HEK293 (cell line): Measurements from ENCODE around the gene SCGB3A2.

Experiments
- CTCF ChIA-PET: fragments of 350-600 bp; formaldehyde crosslinking; extraction: SDS; loops from one replicate; lab custom pipeline; 2021; ENCODE audit warnings: antibody characterized with exemption; lab: Yijun Ruan, JAX
- POLR2A ChIA-PET: fragments of 300-600 bp; formaldehyde crosslinking; extraction: SDS; loops from one replicate; lab custom pipeline; 2020; ENCODE audit warnings: antibody characterized with exemption, inconsistent platforms; lab: Yijun Ruan, JAX
- H3K27ac ChIP-seq: fragments of 200-500 bp; sonication (Bioruptor generic); 2 replicates; pipeline ENCODE4 v1.5.1; 2014; ENCODE audit warnings: low read depth, low read length, control low read depth, inconsistent platforms; ENCODE audit errors: extremely low read depth
- H3K36me3 ChIP-seq, 2 experiments: fragments of 200-500 bp in 1 of 2; sonication (Bioruptor generic) in 1 of 2; 1 replicate in 1 of 2; 2 replicates in 1 of 2; pipeline ENCODE4 v1.5.1; 2014 to 2017; ENCODE audit warnings: inconsistent platforms in 2 of 2, low read length in 2 of 2; ENCODE audit not compliant: control insufficient read depth in 2 of 2, insufficient read depth in 1 of 2
- H3K4me1 ChIP-seq: fragments of 200-500 bp; sonication (Bioruptor generic); 2 replicates; pipeline ENCODE4 v1.5.1; 2014; ENCODE audit warnings: mild to moderate bottlenecking, low read length, inconsistent platforms; ENCODE audit not compliant: control insufficient read depth, insufficient read depth
- H3K4me3 ChIP-seq: 2 replicates; pipeline ENCODE4 v1.5.1; 2011; ENCODE audit warnings: low read depth, mild to moderate bottlenecking, control low read depth, low read length, moderate library complexity
- H3K9me3 ChIP-seq: fragments of 200-500 bp; sonication (Bioruptor generic); 2 replicates; pipeline ENCODE4 v1.5.1; 2014; ENCODE audit warnings: low read depth, low read length, inconsistent platforms; ENCODE audit not compliant: control insufficient read depth, insufficient read depth
- HIC1 ChIP-seq: fragments of 450-650 bp; formaldehyde crosslinking; IDR thresholded peaks from 2 replicates; pipeline ENCODE4 v1.5.1; 2016; ENCODE audit warnings: missing biosample characterization, missing genetic modification characterization
- HOXC10 ChIP-seq: sonication (generic); formaldehyde crosslinking; IDR thresholded peaks from 2 replicates; pipeline ENCODE4 v1.8.1; 2023; ENCODE audit warnings: mild to moderate bottlenecking, missing genetic modification reagents
- OSR2 ChIP-seq: fragments of 450-650 bp; formaldehyde crosslinking; IDR thresholded peaks from 2 replicates; pipeline ENCODE4 v1.5.1; 2016; ENCODE audit warnings: missing biosample characterization, missing genetic modification characterization
- ZBTB7A ChIP-seq: fragments of 450-650 bp; formaldehyde crosslinking; IDR thresholded peaks from 2 replicates; pipeline ENCODE4 v1.5.1; 2016; ENCODE audit warnings: low read depth, missing biosample characterization, missing genetic modification characterization
- ZFP37 ChIP-seq: fragments of 450-650 bp; formaldehyde crosslinking; IDR thresholded peaks from 2 replicates; pipeline ENCODE4 v1.5.1; 2016; ENCODE audit warnings: missing biosample characterization, missing genetic modification characterization
- ZNF157 ChIP-seq: fragments of 450-650 bp; formaldehyde crosslinking; IDR thresholded peaks from 2 replicates; pipeline ENCODE4 v1.5.1; 2016; ENCODE audit warnings: missing biosample characterization, missing genetic modification characterization
- ZNF214 ChIP-seq: fragments of 450-650 bp; formaldehyde crosslinking; IDR thresholded peaks from 2 replicates; pipeline ENCODE4 v1.5.1; 2017; ENCODE audit warnings: missing biosample characterization, mild to moderate bottlenecking, missing genetic modification characterization, borderline replicate concordance
- ZNF239 ChIP-seq: fragments of 450-650 bp; formaldehyde crosslinking; IDR thresholded peaks from 2 replicates; pipeline ENCODE4 v1.5.1; 2016; ENCODE audit warnings: missing biosample characterization, missing genetic modification characterization
- ZNF248 ChIP-seq: fragments of 450-650 bp; formaldehyde crosslinking; IDR thresholded peaks from 2 replicates; pipeline ENCODE4 v1.5.1; 2017; ENCODE audit warnings: missing biosample characterization, missing genetic modification characterization
- ZNF292 ChIP-seq: fragments of 450-650 bp; formaldehyde crosslinking; IDR thresholded peaks from 2 replicates; pipeline ENCODE4 v1.5.1; 2016; ENCODE audit warnings: low read depth, missing biosample characterization, missing genetic modification characterization, borderline replicate concordance
- ZNF362 ChIP-seq: fragments of 450-650 bp; formaldehyde crosslinking; IDR thresholded peaks from 2 replicates; pipeline ENCODE4 v1.5.1; 2016; ENCODE audit warnings: missing biosample characterization, missing genetic modification characterization
- ZNF433 ChIP-seq: fragments of 450-650 bp; formaldehyde crosslinking; IDR thresholded peaks from 2 replicates; pipeline ENCODE4 v1.5.1; 2016; ENCODE audit warnings: missing biosample characterization, missing genetic modification characterization, low read depth
- ZNF521 ChIP-seq: fragments of 450-650 bp; formaldehyde crosslinking; IDR thresholded peaks from 2 replicates; pipeline ENCODE4 v1.5.1; 2017; ENCODE audit warnings: missing biosample characterization, mild to moderate bottlenecking, missing genetic modification characterization
- ZNF561 ChIP-seq: fragments of 450-650 bp; IDR thresholded peaks from 2 replicates; pipeline ENCODE4 v1.5.1; 2018; ENCODE audit warnings: missing biosample characterization, missing genetic modification characterization, borderline replicate concordance
- ZNF571 ChIP-seq: fragments of 450-650 bp; formaldehyde crosslinking; IDR thresholded peaks from 2 replicates; pipeline ENCODE4 v1.5.0; 2017; ENCODE audit warnings: missing biosample characterization, missing genetic modification characterization
- ZNF596 ChIP-seq: fragments of 450-650 bp; IDR thresholded peaks from 2 replicates; pipeline ENCODE4 v1.5.0; 2018; ENCODE audit warnings: missing biosample characterization, mild to moderate bottlenecking, missing genetic modification characterization, moderate library complexity
- ZNF623 ChIP-seq: fragments of 450-650 bp; formaldehyde crosslinking; IDR thresholded peaks from 2 replicates; pipeline ENCODE4 v1.5.1; 2016; ENCODE audit warnings: missing biosample characterization, missing genetic modification characterization
- ZNF624 ChIP-seq: fragments of 450-650 bp; formaldehyde crosslinking; IDR thresholded peaks from 2 replicates; pipeline ENCODE4 v1.5.1; 2017; ENCODE audit warnings: missing biosample characterization, missing genetic modification characterization
- ZNF704 ChIP-seq: fragments of 450-650 bp; formaldehyde crosslinking; IDR thresholded peaks from 2 replicates; pipeline ENCODE4 v1.5.1; 2016; ENCODE audit warnings: missing biosample characterization, missing genetic modification characterization
- TF ChIP-seq, protein P1 (sequence below): sonication (generic); formaldehyde crosslinking; IDR thresholded peaks from 2 replicates; pipeline ENCODE4 v1.8.1; 2022; ENCODE audit warnings: mild to moderate bottlenecking, moderate library complexity, missing genetic modification reagents
- TF ChIP-seq, protein P2 (sequence below): fragments of 450-650 bp; formaldehyde crosslinking; IDR thresholded peaks from 2 replicates; pipeline ENCODE4 v1.5.1; 2016; ENCODE audit warnings: missing biosample characterization, missing genetic modification characterization
- TF ChIP-seq, protein P3 (sequence below): fragments of 450-650 bp; formaldehyde crosslinking; IDR thresholded peaks from 2 replicates; pipeline ENCODE4 v1.5.1; 2016; ENCODE audit warnings: missing biosample characterization, missing genetic modification characterization

SCGB3A2 gene

GRCh38 chr5:147925020-147925419 lies 46.5 kb downstream of the SCGB3A2 start:
- Histone ChIP-seq H3K4me3 (no peak overlapping the region), H3K36me3 (no peaks in the 10 kb centered on the region), H3K4me1 (no peaks in the 10 kb centered on the region), H3K27ac (no peak overlapping the region), H3K9me3 (no peaks in the 10 kb centered on the region)
- CTCF ChIA-PET: interaction anchor here (1.1 to 2.1 kb wide), 3 partner anchors 8 to 68 kb away, joined by 5 to 13 read pairs (median 7); no protein-coding TSS in a partner anchor
- POLR2A ChIA-PET: no interaction called here
- no peak for TF ChIP-seq ZNF596 (tag by site-specific recombination)
- no peak for TF ChIP-seq ZNF561 (tag by site-specific recombination)
- no peak for TF ChIP-seq ZNF157 (tag by site-specific recombination)
- TF ChIP-seq OSR2 (tag by site-specific recombination): no peak
- TF ChIP-seq ZNF521 (tag by site-specific recombination): no peak
- no peak for TF ChIP-seq ZNF704 (tag by site-specific recombination)
- TF ChIP-seq ZNF292 (tag by site-specific recombination): no peak
- TF ChIP-seq ZNF214 (tag by site-specific recombination): no peak
- TF ChIP-seq ZNF624 (tag by site-specific recombination): no peak
- TF ChIP-seq, protein P1, sequence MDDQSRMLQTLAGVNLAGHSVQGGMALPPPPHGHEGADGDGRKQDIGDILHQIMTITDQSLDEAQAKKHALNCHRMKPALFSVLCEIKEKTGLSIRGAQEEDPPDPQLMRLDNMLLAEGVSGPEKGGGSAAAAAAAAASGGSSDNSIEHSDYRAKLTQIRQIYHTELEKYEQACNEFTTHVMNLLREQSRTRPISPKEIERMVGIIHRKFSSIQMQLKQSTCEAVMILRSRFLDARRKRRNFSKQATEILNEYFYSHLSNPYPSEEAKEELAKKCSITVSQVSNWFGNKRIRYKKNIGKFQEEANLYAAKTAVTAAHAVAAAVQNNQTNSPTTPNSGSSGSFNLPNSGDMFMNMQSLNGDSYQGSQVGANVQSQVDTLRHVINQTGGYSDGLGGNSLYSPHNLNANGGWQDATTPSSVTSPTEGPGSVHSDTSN: no peak
- no peak for TF ChIP-seq ZNF433 (tag by site-specific recombination)
- TF ChIP-seq ZNF623 (tag by site-specific recombination): no peak
- TF ChIP-seq HOXC10 (CRISPR knock-in tag): no peak
- no peak for TF ChIP-seq ZNF571
- no peak for TF ChIP-seq ZNF239 (tag by site-specific recombination)
- TF ChIP-seq ZNF248 (tag by site-specific recombination): no peak
- TF ChIP-seq ZFP37 (tag by site-specific recombination): no peak
- TF ChIP-seq ZNF362: no peak
- TF ChIP-seq, protein P2, sequence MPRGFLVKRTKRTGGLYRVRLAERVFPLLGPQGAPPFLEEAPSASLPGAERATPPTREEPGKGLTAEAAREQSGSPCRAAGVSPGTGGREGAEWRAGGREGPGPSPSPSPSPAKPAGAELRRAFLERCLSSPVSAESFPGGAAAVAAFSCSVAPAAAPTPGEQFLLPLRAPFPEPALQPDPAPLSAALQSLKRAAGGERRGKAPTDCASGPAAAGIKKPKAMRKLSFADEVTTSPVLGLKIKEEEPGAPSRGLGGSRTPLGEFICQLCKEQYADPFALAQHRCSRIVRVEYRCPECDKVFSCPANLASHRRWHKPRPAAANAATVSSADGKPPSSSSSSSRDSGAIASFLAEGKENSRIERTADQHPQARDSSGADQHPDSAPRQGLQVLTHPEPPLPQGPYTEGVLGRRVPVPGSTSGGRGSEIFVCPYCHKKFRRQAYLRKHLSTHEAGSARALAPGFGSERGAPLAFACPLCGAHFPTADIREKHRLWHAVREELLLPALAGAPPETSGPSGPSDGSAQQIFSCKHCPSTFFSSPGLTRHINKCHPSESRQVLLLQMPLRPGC (tag by site-specific recombination): no peak

- H3K4me3 ChIP-seq: no peak overlapping the region
- no peaks in the 10 kb centered on the region for H3K4me1 ChIP-seq
- ChIA-PET POLR2A (no interaction called here), CTCF (interaction anchor here (0.9 kb wide), 1 partner anchor 39 kb away, joined by 5 read pairs; no protein-coding TSS in a partner anchor)
- H3K36me3 ChIP-seq: no peaks in the 10 kb centered on the region
- no peak overlapping the region for H3K27ac ChIP-seq
- no peaks in the 10 kb centered on the region for H3K9me3 ChIP-seq
- TF ChIP-seq ZBTB7A (tag by site-specific recombination) (no peak), HIC1 (no peak)
- TF ChIP-seq, protein P3, sequence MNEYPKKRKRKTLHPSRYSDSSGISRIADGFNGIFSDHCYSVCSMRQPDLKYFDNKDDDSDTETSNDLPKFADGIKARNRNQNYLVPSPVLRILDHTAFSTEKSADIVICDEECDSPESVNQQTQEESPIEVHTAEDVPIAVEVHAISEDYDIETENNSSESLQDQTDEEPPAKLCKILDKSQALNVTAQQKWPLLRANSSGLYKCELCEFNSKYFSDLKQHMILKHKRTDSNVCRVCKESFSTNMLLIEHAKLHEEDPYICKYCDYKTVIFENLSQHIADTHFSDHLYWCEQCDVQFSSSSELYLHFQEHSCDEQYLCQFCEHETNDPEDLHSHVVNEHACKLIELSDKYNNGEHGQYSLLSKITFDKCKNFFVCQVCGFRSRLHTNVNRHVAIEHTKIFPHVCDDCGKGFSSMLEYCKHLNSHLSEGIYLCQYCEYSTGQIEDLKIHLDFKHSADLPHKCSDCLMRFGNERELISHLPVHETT: no peak
Measured at GRCh38 chr5:147927901-147928300, 49.4 kb downstream of the SCGB3A2 start.
